NCI-H187 treated with DMSO at 0.1 percent for 48 hours (cell line): ENCODE results near the gene QRFPR.
"Not testable (repeated sequence)": the region's sequence is repeated elsewhere in the genome, so short reads cannot be mapped to it uniquely, and the experiment has no call there.

ENCODE experiments used
- DNase-seq: peaks from one replicate; lab custom pipeline; 2025; lab: John Stamatoyannopoulos, UW

The QRFPR gene

GRCh38 chr4:121380776-121381462, at the start of gene QRFPR:
TSS of gene QRFPR (minus strand) at chr4:121381018. CDS start at chr4:121380647, 371 bp downstream.
- DNase-seq: no peak

GRCh38 chr4:121428721-121429120, 47.9 kb upstream of the QRFPR start:
- no peak for DNase-seq

- DNase-seq: no peak
Observed at GRCh38 chr4:121421594-121421993, 40.8 kb upstream of the QRFPR start.

GRCh38 chr4:121411151-121411744, 30.4 kb upstream of the QRFPR start:
- no peak for DNase-seq

GRCh38 chr4:121408567-121408966, 27.7 kb upstream of the QRFPR start:
- not testable (repeated sequence) for DNase-seq

GRCh38 chr4:121400632-121401031, 19.8 kb upstream of the QRFPR start:
- no peak for DNase-seq

- DNase-seq: no peak
Observed at GRCh38 chr4:121397941-121398601, 17.3 kb upstream of the QRFPR start.

GRCh38 chr4:121397434-121397833, 16.6 kb upstream of the QRFPR start:
- no peak for DNase-seq

GRCh38 chr4:121392426-121393086, 11.7 kb upstream of the QRFPR start:
- DNase-seq: no peak

GRCh38 chr4:121390335-121390734, 9.5 kb upstream of the QRFPR start:
- no peak for DNase-seq

GRCh38 chr4:121379276-121379675, 1.5 kb downstream of the QRFPR start:
- DNase-seq: no peak

- no peak for DNase-seq
Observed at GRCh38 chr4:121377076-121377475, 3.7 kb downstream of the QRFPR start.

- DNase-seq: no peak
Observed at GRCh38 chr4:121376556-121376955, 4.3 kb downstream of the QRFPR start.

GRCh38 chr4:121376097-121376496, 4.7 kb downstream of the QRFPR start:
- no peak for DNase-seq

- no peak for DNase-seq
Observed at GRCh38 chr4:121375262-121375661, 5.6 kb downstream of the QRFPR start.

- no peak for DNase-seq
Observed at GRCh38 chr4:121373841-121374240, 7.0 kb downstream of the QRFPR start.

GRCh38 chr4:121370729-121371325, 10.0 kb downstream of the QRFPR start:
- no peak for DNase-seq

GRCh38 chr4:121360495-121360894, 20.3 kb downstream of the QRFPR start:
- DNase-seq: no peak

- no peak for DNase-seq
Observed at GRCh38 chr4:121358473-121358872, 22.3 kb downstream of the QRFPR start.

GRCh38 chr4:121353213-121353612, 27.6 kb downstream of the QRFPR start:
- no peak for DNase-seq

GRCh38 chr4:121344098-121344497, 36.7 kb downstream of the QRFPR start:
- DNase-seq: no peak

- no peak for DNase-seq
Observed at GRCh38 chr4:121340247-121340646, 40.6 kb downstream of the QRFPR start.
